DOHH2 (cell line): Measurements from ENCODE around the gene FBXL17.

Experiments used
- H3F3A ChIP-seq: fragments of 200-600 bp; sonication (generic), shearing (Covaris generic); 2 replicates; pipeline ENCODE4 v1.6.0; 2016; ENCODE audit warnings: antibody characterized with exemption, mild to moderate bottlenecking; ENCODE audit not compliant: control insufficient read depth, insufficient read depth
- H3K27ac ChIP-seq: fragments of 200-600 bp; sonication (generic); 2 replicates; pipeline ENCODE4 v1.5.1; 2014; ENCODE audit warnings: low read depth, mild to moderate bottlenecking, low read length, moderate library complexity
- H3K27me3 ChIP-seq: fragments of 200-600 bp; sonication (generic); 2 replicates; pipeline ENCODE4 v1.6.1; 2014; ENCODE audit warnings: mild to moderate bottlenecking, low read length, mixed read lengths; ENCODE audit not compliant: control insufficient read depth
- H3K36me3 ChIP-seq: fragments of 200-600 bp; sonication (generic); 2 replicates; pipeline ENCODE4 v1.6.1; 2014; ENCODE audit warnings: mild to moderate bottlenecking, low read length, moderate library complexity, mixed read lengths; ENCODE audit not compliant: control insufficient read depth
- H3K4me1 ChIP-seq: fragments of 200-600 bp; sonication (generic); 2 replicates; pipeline ENCODE4 v1.6.1; 2014; ENCODE audit warnings: mild to moderate bottlenecking, low read length, mixed read lengths; ENCODE audit not compliant: control insufficient read depth
- H3K4me2 ChIP-seq: fragments of 200-600 bp; sonication (generic); 2 replicates; pipeline ENCODE4 v1.6.0; 2014; ENCODE audit warnings: mild to moderate bottlenecking, low read length, moderate library complexity
- H3K4me3 ChIP-seq: fragments of 200-600 bp; sonication (generic); 2 replicates; pipeline ENCODE4 v1.5.1; 2014; ENCODE audit warnings: mild to moderate bottlenecking, low read length, mixed read lengths
- H3K79me2 ChIP-seq: fragments of 200-600 bp; sonication (generic); 2 replicates; pipeline ENCODE4 v1.6.1; 2014; ENCODE audit warnings: mild to moderate bottlenecking, low read length, mixed read lengths; ENCODE audit not compliant: control insufficient read depth
- H3K9me2 ChIP-seq: fragments of 200-600 bp; sonication (generic); replicated peaks from 2 replicates; pipeline ENCODE4 v1.6.1; 2014; ENCODE audit warnings: mild to moderate bottlenecking, low read length, mixed read lengths; ENCODE audit not compliant: control insufficient read depth
- H3K9me3 ChIP-seq: fragments of 200-600 bp; sonication (generic); 2 replicates; pipeline ENCODE4 v1.6.1; 2014; ENCODE audit warnings: antibody characterized with exemption, low read length, mixed read lengths; ENCODE audit not compliant: control insufficient read depth, insufficient read depth
- H4K20me1 ChIP-seq: fragments of 200-600 bp; sonication (generic); 2 replicates; pipeline ENCODE4 v1.6.0; 2014; ENCODE audit warnings: low read depth, mild to moderate bottlenecking, antibody characterized with exemption, low read length, moderate library complexity; ENCODE audit not compliant: control insufficient read depth, insufficient read depth
- CTCF ChIP-seq: fragments of 200-600 bp; sonication (generic); IDR thresholded peaks from one replicate; pipeline ENCODE4 v1.5.1; 2014; ENCODE audit warnings: antibody characterized with exemption, mild to moderate bottlenecking, low read depth, low read length; ENCODE audit not compliant: poor library complexity, severe bottlenecking
- EZH2phosphoT487 ChIP-seq: fragments of 200-600 bp; sonication (generic); IDR thresholded peaks from 2 replicates; pipeline ENCODE4 v1.6.1; 2017; ENCODE audit warnings: borderline replicate concordance, mild to moderate bottlenecking, antibody characterized with exemption, low read length, moderate library complexity, mixed read lengths

Gene FBXL17

GRCh38 chr5:107817436-107817835, 564.5 kb downstream of the FBXL17 start:
- Histone ChIP-seq H4K20me1 (no peaks in the 10 kb centered on the region), H3K79me2 (no peaks in the 10 kb centered on the region), H3K4me2 (no peak overlapping the region), H3K9me3 (no peaks in the 10 kb centered on the region), H3K9me2 (no peaks in the 10 kb centered on the region), H3K27me3 (no peaks in the 10 kb centered on the region), H3K36me3 (no peaks in the 10 kb centered on the region), H3K27ac (no peak overlapping the region), H3F3A (no peaks in the 10 kb centered on the region), H3K4me3 (no peak overlapping the region), H3K4me1 (no peaks in the 10 kb centered on the region)
- TF ChIP-seq CTCF (no peak), EZH2phosphoT487 (no peak)

- no peaks in the 10 kb centered on the region for H3K36me3 ChIP-seq
- no peaks in the 10 kb centered on the region for H3K9me3 ChIP-seq
- H3K27me3 ChIP-seq = no peaks in the 10 kb centered on the region
- H3K79me2 ChIP-seq = no peaks in the 10 kb centered on the region
- no peaks in the 10 kb centered on the region for H3F3A ChIP-seq
- no peak overlapping the region for H3K4me2 ChIP-seq
- no peak overlapping the region for H3K4me3 ChIP-seq
- H3K9me2 ChIP-seq = no peaks in the 10 kb centered on the region
- H3K27ac ChIP-seq = no peak overlapping the region
- no peak for TF ChIP-seq CTCF
- TF ChIP-seq EZH2phosphoT487 = no peak
- no peaks in the 10 kb centered on the region for H3K4me1 ChIP-seq
- no peaks in the 10 kb centered on the region for H4K20me1 ChIP-seq
These were observed 566.8 kb downstream of the FBXL17 start for GRCh38 chr5:107815109-107815508.

DNA sequence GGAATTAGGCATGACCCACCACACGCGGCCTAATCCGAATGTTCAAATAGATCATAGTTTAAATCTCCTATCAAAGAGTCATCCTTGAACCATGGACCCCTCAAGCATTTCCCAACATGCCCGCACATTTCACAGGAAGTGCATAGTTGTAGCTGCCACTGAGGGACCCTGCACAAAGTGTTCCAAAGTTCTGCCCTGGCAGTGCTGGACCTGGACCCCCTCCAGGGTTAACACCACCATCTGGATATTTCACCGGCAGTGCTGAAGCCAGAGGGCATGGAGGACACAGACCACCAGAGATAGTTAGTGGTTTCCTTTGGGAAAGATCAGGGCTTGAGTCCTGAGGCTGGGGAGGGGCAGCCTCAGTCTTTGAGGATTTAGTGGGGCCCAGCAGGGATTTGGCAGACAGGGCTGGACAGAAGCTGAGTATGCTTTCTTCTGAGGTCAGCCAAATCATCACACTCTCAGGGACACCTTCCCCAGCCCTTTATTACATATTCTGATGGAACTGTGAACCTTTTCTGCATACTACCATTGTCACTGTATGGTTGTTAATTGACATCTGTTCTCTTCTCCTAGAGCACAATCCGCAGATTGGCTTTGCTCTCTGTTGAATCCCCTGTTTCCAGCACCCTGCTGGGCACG, 567.6 kb downstream of the FBXL17 start:
- Histone ChIP-seq H3K79me2 (no peaks in the 10 kb centered on the region), H3K27me3 (no peaks in the 10 kb centered on the region), H3K4me2 (no peak overlapping the region), H3K27ac (no peak overlapping the region), H3F3A (no peaks in the 10 kb centered on the region), H3K4me3 (no peak overlapping the region), H3K36me3 (no peaks in the 10 kb centered on the region), H3K9me2 (no peaks in the 10 kb centered on the region), H4K20me1 (no peaks in the 10 kb centered on the region), H3K9me3 (no peaks in the 10 kb centered on the region), H3K4me1 (no peaks in the 10 kb centered on the region)
- TF ChIP-seq EZH2phosphoT487 (no peak), CTCF (no peak)
